MM.1S (cell line): ENCODE measurements around the gene PRPSAP2.
"Not testable (repeated sequence)": the region's sequence is repeated elsewhere in the genome, so short reads cannot be mapped to it uniquely, and the experiment has no call there.

Source experiments
- DNase-seq: peaks from one replicate; pipeline ENCODE4 v3.0.0-alpha.2; 2015
- H2AFZ ChIP-seq: fragments of 300-600 bp; sonication (generic); 2 replicates; pipeline ENCODE4 v1.6.0; 2016; ENCODE audit warnings: antibody characterized with exemption, low read length
- H3F3A ChIP-seq: fragments of 300-600 bp; sonication (generic); 2 replicates; pipeline ENCODE4 v1.6.1; 2016; ENCODE audit warnings: mild to moderate bottlenecking, antibody characterized with exemption, low read length, moderate library complexity, mixed read lengths; ENCODE audit not compliant: insufficient read depth
- H3K27ac ChIP-seq: fragments of 300-600 bp; sonication (generic); 2 replicates; pipeline ENCODE4 v1.5.1; 2016; ENCODE audit warnings: mild to moderate bottlenecking, low read length
- H3K27me3 ChIP-seq: fragments of 300-600 bp; sonication (generic); replicated peaks from 2 replicates; pipeline ENCODE4 v1.6.0; 2016; ENCODE audit warnings: low read length; ENCODE audit not compliant: insufficient read depth
- H3K36me3 ChIP-seq: fragments of 300-600 bp; sonication (generic); replicated peaks from 2 replicates; pipeline ENCODE4 v1.6.1; 2016; ENCODE audit warnings: mild to moderate bottlenecking, low read length, mixed read lengths; ENCODE audit not compliant: insufficient read depth
- H3K4me1 ChIP-seq: fragments of 300-600 bp; sonication (generic); 2 replicates; pipeline ENCODE4 v1.6.1; 2016; ENCODE audit warnings: low read length, mixed read lengths
- H3K4me2 ChIP-seq: fragments of 300-600 bp; sonication (generic); 2 replicates; pipeline ENCODE4 v1.6.0; 2016; ENCODE audit warnings: low read depth, low read length
- H3K4me3 ChIP-seq: fragments of 300-600 bp; sonication (generic); 2 replicates; pipeline ENCODE4 v1.5.1; 2016; ENCODE audit warnings: low read length, mixed read lengths
- H3K79me2 ChIP-seq: fragments of 300-600 bp; sonication (generic); 2 replicates; pipeline ENCODE4 v1.6.1; 2016; ENCODE audit warnings: mixed run types, low read length, mixed read lengths
- H3K9ac ChIP-seq: fragments of 300-600 bp; sonication (generic); 2 replicates; pipeline ENCODE4 v1.6.1; 2016; ENCODE audit warnings: low read length, mixed read lengths
- H3K9me2 ChIP-seq: fragments of 300-600 bp; sonication (generic); replicated peaks from 2 replicates; pipeline ENCODE4 v1.6.1; 2016; ENCODE audit warnings: mild to moderate bottlenecking, low read length, mixed read lengths; ENCODE audit not compliant: insufficient read depth
- H3K9me3 ChIP-seq: fragments of 300-600 bp; sonication (generic); replicated peaks from 2 replicates; pipeline ENCODE4 v1.6.1; 2016; ENCODE audit warnings: mild to moderate bottlenecking, low read length, mixed read lengths; ENCODE audit not compliant: insufficient read depth
- H4K20me1 ChIP-seq: fragments of 300-600 bp; sonication (generic); 2 replicates; pipeline ENCODE4 v1.6.1; 2016; ENCODE audit warnings: mild to moderate bottlenecking, low read length, moderate library complexity, mixed read lengths; ENCODE audit not compliant: insufficient read depth
- CTCF ChIP-seq: fragments of 300-600 bp; sonication (generic); IDR thresholded peaks from 2 replicates; pipeline ENCODE4 v1.5.1; 2016; ENCODE audit warnings: antibody characterized with exemption, low read length, mixed read lengths
- EZH2 ChIP-seq: fragments of 300-600 bp; sonication (generic); optimal IDR thresholded peaks from 2 replicates; pipeline ENCODE3; 2017; ENCODE audit warnings: low read depth, mild to moderate bottlenecking, antibody characterized with exemption, low read length, mixed read lengths
- EZH2phosphoT487 ChIP-seq: fragments of 300-600 bp; sonication (generic); IDR thresholded peaks from 2 replicates; pipeline ENCODE4 v1.6.1; 2018; ENCODE audit warnings: antibody characterized with exemption, low read length

PRPSAP2 gene

GRCh38 chr17:18954321-18954720 lies 96.4 kb downstream of the PRPSAP2 start:
- H3F3A ChIP-seq, result no peaks in the 10 kb centered on the region
- no peak overlapping the region for H3K4me2 ChIP-seq
- no peaks in the 10 kb centered on the region for H3K9me2 ChIP-seq
- DNase-seq, result no peak
- TF ChIP-seq EZH2 (no peak), EZH2phosphoT487 (no peak), CTCF (no peak)
- H3K27ac ChIP-seq, result no peak overlapping the region
- peaks cover 4% of the 10 kb centered on the region; the same call in 1 of the 2 replicates for H3K4me1 ChIP-seq
- H2AFZ ChIP-seq, result no peak overlapping the region
- no peaks in the 10 kb centered on the region for H3K36me3 ChIP-seq
- H3K79me2 ChIP-seq, result no peaks in the 10 kb centered on the region
- no peaks in the 10 kb centered on the region for H3K9me3 ChIP-seq
- H3K9ac ChIP-seq, result no peak overlapping the region
- H3K27me3 ChIP-seq, result no peaks in the 10 kb centered on the region; the same call in 1 of the 2 replicates
- no peaks in the 10 kb centered on the region for H4K20me1 ChIP-seq
- H3K4me3 ChIP-seq, result no peak overlapping the region

GRCh38 chr17:18955009-18955408 lies 97.1 kb downstream of the PRPSAP2 start:
- Histone ChIP-seq H3K9me3 (no peaks in the 10 kb centered on the region), H3K4me1 (peaks cover 4% of the 10 kb centered on the region; the same call in 1 of the 2 replicates), H3K9ac (no peak overlapping the region), H3K27me3 (no peaks in the 10 kb centered on the region; the same call in 1 of the 2 replicates), H3K36me3 (no peaks in the 10 kb centered on the region), H2AFZ (no peak overlapping the region), H3F3A (no peaks in the 10 kb centered on the region), H3K79me2 (no peaks in the 10 kb centered on the region), H3K4me2 (no peak overlapping the region), H4K20me1 (no peaks in the 10 kb centered on the region), H3K4me3 (no peak overlapping the region), H3K27ac (no peak overlapping the region), H3K9me2 (no peaks in the 10 kb centered on the region)
- TF ChIP-seq EZH2phosphoT487 (no peak), EZH2 (no peak), CTCF (no peak)
- no peak for DNase-seq

GRCh38 chr17:18956021-18956420 lies 98.1 kb downstream of the PRPSAP2 start:
- not testable (repeated sequence) for H3K9me2 ChIP-seq, H3K4me2 ChIP-seq, H4K20me1 ChIP-seq, H3F3A ChIP-seq, H3K4me3 ChIP-seq, H3K9me3 ChIP-seq, H2AFZ ChIP-seq, H3K27ac ChIP-seq, H3K4me1 ChIP-seq, H3K27me3 ChIP-seq, H3K36me3 ChIP-seq, H3K9ac ChIP-seq, H3K79me2 ChIP-seq, DNase-seq

- H3K27me3 ChIP-seq, result no peaks in the 10 kb centered on the region; the same call in 1 of the 2 replicates
- H3F3A ChIP-seq, result no peaks in the 10 kb centered on the region
- H2AFZ ChIP-seq, result no peak overlapping the region
- no peak for TF ChIP-seq CTCF
- no peak for TF ChIP-seq EZH2phosphoT487
- no peak for TF ChIP-seq EZH2
- DNase-seq, result no peak
- no peaks in the 10 kb centered on the region for H4K20me1 ChIP-seq
- H3K79me2 ChIP-seq, result no peaks in the 10 kb centered on the region
- no peaks in the 10 kb centered on the region for H3K9me3 ChIP-seq
- H3K4me1 ChIP-seq, result peaks cover 4% of the 10 kb centered on the region; the same call in 1 of the 2 replicates
- no peaks in the 10 kb centered on the region for H3K36me3 ChIP-seq
- no peak overlapping the region for H3K4me2 ChIP-seq
- H3K27ac ChIP-seq, result no peak overlapping the region
- H3K4me3 ChIP-seq, result no peak overlapping the region
- H3K9ac ChIP-seq, result no peak overlapping the region
- H3K9me2 ChIP-seq, result no peaks in the 10 kb centered on the region
Measured at GRCh38 chr17:18956581-18956980, 98.7 kb downstream of the PRPSAP2 start.
